ENCODE measurements around the gene NKAIN1. TPM values are rescaled to one million over a fixed set of nuclear protein-coding genes. Genes with fewer than 3 reads are reported as not detected.

The NKAIN1 gene
- total RNA-seq, 4 donors from 2014 or later: not detected

DNA sequence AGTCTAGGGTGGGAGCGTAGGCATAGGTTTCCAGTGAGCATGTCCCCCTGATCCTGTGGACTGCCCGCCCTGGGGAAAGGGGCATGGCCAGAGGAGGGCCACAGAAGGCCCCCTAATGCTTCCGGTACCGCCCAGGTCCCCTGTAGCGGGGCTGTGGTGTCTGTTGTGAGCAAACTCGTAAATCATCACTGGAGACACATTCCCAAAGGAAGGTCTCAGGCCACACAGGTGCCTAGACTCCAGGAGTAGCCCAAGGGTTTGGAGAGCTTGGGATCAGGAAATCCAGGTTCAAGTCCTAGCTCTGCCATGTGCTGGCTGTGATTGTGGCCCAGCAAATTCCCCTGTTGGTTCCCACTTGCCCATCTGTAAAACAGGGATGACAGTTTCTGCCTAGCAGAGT is 20.2 kb downstream of the NKAIN1 start:
- DNase-seq: no peak
- Histone ChIP-seq H3K4me3 (replicated peaks in 1 of 3) (no peak overlapping the region), H3K27me3 (no peaks in the 10 kb centered on the region), H3K27ac (no peak overlapping the region), H3K4me1 (peaks cover 4 to 7% of the 10 kb centered on the region in 2 donors), H3K36me3 (no peaks in the 10 kb centered on the region), H3K9me3 (no peaks in the 10 kb centered on the region)
- WGBS, 2 donors: 85 to 100% methylated on average over 4 to 6 of the region's 6 CpGs
- TF ChIP-seq, protein P1, sequence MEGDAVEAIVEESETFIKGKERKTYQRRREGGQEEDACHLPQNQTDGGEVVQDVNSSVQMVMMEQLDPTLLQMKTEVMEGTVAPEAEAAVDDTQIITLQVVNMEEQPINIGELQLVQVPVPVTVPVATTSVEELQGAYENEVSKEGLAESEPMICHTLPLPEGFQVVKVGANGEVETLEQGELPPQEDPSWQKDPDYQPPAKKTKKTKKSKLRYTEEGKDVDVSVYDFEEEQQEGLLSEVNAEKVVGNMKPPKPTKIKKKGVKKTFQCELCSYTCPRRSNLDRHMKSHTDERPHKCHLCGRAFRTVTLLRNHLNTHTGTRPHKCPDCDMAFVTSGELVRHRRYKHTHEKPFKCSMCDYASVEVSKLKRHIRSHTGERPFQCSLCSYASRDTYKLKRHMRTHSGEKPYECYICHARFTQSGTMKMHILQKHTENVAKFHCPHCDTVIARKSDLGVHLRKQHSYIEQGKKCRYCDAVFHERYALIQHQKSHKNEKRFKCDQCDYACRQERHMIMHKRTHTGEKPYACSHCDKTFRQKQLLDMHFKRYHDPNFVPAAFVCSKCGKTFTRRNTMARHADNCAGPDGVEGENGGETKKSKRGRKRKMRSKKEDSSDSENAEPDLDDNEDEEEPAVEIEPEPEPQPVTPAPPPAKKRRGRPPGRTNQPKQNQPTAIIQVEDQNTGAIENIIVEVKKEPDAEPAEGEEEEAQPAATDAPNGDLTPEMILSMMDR (IDR thresholded peaks at IDR 0.05): no peak
- no peak for TF ChIP-seq POLR2A (IDR thresholded peaks at IDR 0.05)
- intact Hi-C loops (cut with DNase I): no loop called here

DNA sequence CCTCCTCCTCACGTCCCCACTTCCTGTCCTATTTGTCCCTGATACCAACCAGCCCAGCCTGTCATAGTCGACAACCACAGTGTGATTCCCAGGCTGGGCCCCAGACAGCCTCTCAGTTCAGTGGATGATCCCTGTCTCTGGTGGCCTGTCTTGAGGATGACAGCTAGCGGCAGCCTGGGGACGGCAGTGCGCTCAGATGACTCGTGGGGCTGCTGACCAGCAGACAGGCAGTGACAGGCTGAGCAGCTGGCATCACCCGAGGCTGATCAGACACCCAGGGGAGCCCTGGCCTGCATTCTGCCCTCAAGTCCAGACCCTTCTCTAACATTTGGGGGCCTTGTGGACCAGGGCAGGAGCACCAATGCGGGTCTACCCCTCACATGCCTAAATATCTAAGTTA is 21.0 kb downstream of the NKAIN1 start:
- intact Hi-C loops (cut with DNase I): no loop called here
- H3K4me1 ChIP-seq: peaks cover 4 to 7% of the 10 kb centered on the region in 2 donors
- H3K36me3 ChIP-seq: no peaks in the 10 kb centered on the region
- WGBS, 2 donors: 78 to 85% methylated on average over 7 to 8 of the region's 8 CpGs
- H3K9me3 ChIP-seq: no peaks in the 10 kb centered on the region
- no peak for TF ChIP-seq POLR2A (IDR thresholded peaks at IDR 0.05)
- TF ChIP-seq, protein P1 (IDR thresholded peaks at IDR 0.05): no peak
- H3K27ac ChIP-seq: no peak overlapping the region
- DNase-seq: no peak
- H3K27me3 ChIP-seq: no peaks in the 10 kb centered on the region
- no peak overlapping the region for H3K4me3 ChIP-seq (replicated peaks in 1 of 3)

DNA sequence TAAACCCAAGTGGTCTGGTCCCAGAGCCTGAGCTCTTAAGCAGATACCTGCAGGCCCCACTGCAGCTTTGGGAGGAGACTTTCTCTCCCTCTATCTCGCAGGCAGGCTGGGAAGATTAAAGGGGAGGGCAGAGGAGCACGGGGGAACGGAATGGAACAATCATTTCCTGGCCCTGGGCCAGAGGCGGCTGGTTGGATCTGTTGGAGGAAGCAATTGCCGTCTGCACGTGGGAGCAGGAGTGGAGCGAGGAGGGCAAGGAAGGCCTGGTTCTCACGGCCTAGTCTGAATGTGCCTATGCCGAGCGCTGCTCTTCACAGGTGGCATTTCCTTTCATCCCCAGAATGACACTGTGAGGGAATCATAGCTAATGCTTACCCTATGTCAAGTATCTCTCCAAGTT is 23.7 kb downstream of the NKAIN1 start:
- TF ChIP-seq, protein P1 (IDR thresholded peaks at IDR 0.05): no peak
- TF ChIP-seq POLR2A (IDR thresholded peaks at IDR 0.05): no peak
- WGBS, 2 donors: 20 to 27% methylated on average over 10 of the region's 10 CpGs
- DNase-seq: peak; percentile 62 to 77
- Histone ChIP-seq H3K9me3 (no peaks in the 10 kb centered on the region), H3K4me1 (peaks cover 4 to 7% of the 10 kb centered on the region in 2 donors), H3K27ac (no peak overlapping the region), H3K4me3 (replicated peaks in 1 of 3) (no peak overlapping the region), H3K27me3 (no peaks in the 10 kb centered on the region), H3K36me3 (no peaks in the 10 kb centered on the region)
- intact Hi-C loops (cut with DNase I): no loop called here

DNA sequence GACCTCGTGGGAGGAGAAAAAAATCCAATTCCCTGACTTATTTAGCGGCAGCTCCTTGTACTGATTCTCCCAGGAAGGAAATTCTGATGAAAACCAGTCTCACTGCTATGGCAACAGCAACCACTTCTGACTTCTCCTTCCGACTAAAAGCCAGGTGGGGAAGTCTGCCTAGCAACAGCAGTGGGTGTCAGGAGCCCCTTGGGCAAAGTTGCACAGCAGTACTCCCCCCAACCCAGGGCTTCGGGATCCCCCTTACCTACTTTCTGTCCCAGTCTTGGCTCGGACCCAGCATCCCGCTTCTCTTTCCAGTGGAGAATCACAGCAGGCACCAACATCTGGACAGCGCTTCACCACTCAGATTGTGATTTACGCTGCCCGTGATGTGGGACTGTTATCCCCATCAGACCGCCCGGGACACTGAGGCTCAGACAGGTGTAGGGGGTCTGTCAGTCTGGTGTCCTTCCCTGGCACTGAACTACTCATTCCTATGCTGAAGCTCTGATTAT is 24.6 kb downstream of the NKAIN1 start:
- Histone ChIP-seq H3K27me3 (no peaks in the 10 kb centered on the region), H3K9me3 (no peaks in the 10 kb centered on the region), H3K36me3 (no peaks in the 10 kb centered on the region), H3K27ac (no peak overlapping the region), H3K4me3 (replicated peaks in 1 of 3) (no peak overlapping the region), H3K4me1 (peaks cover 4 to 7% of the 10 kb centered on the region in 2 donors)
- DNase-seq: no peak
- 69 to 75% methylated on average over 11 of the region's 11 CpGs for whole genome bisulfite sequencing, 2 donors
- TF ChIP-seq, protein P1 (IDR thresholded peaks at IDR 0.05): no peak
- TF ChIP-seq POLR2A (IDR thresholded peaks at IDR 0.05): no peak
- intact Hi-C loops (cut with DNase I): no loop called here

DNA sequence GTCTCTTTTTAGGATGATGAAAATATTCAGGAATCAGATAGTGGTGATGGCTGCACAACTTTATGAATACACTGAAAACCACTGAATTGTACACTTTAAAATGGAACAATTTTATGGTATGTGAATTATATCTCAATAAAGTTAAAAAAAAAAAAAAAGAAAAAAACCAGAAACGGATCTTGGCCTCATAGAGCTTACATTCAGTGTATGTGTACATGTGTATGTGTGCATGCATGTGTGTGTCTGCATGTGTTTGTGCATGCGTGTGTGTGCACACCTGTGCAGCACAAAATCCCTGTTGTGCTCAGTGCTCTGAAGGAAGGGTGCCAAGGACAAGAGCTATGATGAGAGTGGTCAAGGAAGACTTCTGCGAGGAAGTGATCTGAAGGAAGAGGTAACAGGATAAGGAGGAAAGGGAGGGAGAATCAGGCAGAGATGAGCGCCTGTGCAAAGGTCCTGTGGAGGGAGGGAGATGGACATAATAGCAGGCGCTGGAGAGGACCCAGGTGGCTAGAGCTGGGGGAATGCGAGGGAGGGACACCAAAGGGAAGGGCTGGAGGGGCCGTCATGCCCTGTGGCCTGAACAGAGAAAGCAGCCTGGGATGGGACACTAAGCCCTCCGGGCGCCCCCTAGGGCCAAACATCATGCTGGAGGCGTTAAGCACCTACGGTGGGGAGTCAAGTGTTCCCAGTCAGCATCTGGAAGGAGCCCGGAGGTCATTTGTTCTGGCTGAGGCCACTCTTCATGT is 25.2 kb downstream of the NKAIN1 start:
- H3K27me3 ChIP-seq: no peaks in the 10 kb centered on the region
- no peak for TF ChIP-seq POLR2A (IDR thresholded peaks at IDR 0.05)
- TF ChIP-seq, protein P1 (IDR thresholded peaks at IDR 0.05): no peak
- no peaks in the 10 kb centered on the region for H3K36me3 ChIP-seq
- no peak for DNase-seq
- peaks cover 4 to 7% of the 10 kb centered on the region in 2 donors for H3K4me1 ChIP-seq
- intact Hi-C loops (cut with DNase I): no loop called here
- no peaks in the 10 kb centered on the region for H3K9me3 ChIP-seq
- WGBS, 2 donors: 60 to 62% methylated on average over 12 of the region's 12 CpGs
- no peak overlapping the region for H3K27ac ChIP-seq
- H3K4me3 ChIP-seq (replicated peaks in 1 of 3): no peak overlapping the region
